Uterus (tissue), 2 donors: ENCODE data around the gene FAM209A.

Source experiments
- CTCF ChIP-seq, 4 experiments: fragments of 200-600 bp in 2 of 4; fragments of 450-650 bp in 2 of 4; sonication (generic) in 2 of 4; IDR thresholded peaks; one replicate each; pipeline ENCODE4 v1.5.1; 2016 to 2019; ENCODE audit warnings: antibody characterized with exemption in 4 of 4, mild to moderate bottlenecking in 2 of 4, moderate library complexity in 1 of 4
- POLR2A ChIP-seq, 2 donors: fragments of 450-650 bp; IDR thresholded peaks; one replicate each; pipeline ENCODE4 v1.6.1; 2016; ENCODE audit warnings: antibody characterized with exemption in 2 of 2, mild to moderate bottlenecking in 1 of 2, moderate library complexity in 1 of 2

GRCh38 chr20:56511926-56512325, 12.6 kb upstream of the FAM209A start:
- TF ChIP-seq CTCF (IDR thresholded peaks at IDR 0.05) (no peak), POLR2A (IDR thresholded peaks at IDR 0.05) (no peak)
